Uterus (tissue), 4 donors: ENCODE data around the gene CEP164. TPM values are rescaled to one million over a fixed set of nuclear protein-coding genes. Genes with fewer than 3 reads are reported as not detected.

Source experiments
- DNase-seq, 2 donors: peaks; one replicate each; pipeline ENCODE4 v3.0.0-alpha.2; 2019 to 2020
- H3K27ac ChIP-seq, 2 donors: fragments of 200-600 bp; sonication (generic); 1 replicate in 1 of 2; 2 replicates in 1 of 2; pipeline ENCODE4 v1.5.1; 2016 to 2018
- H3K27me3 ChIP-seq, 2 donors: fragments of 200-600 bp; sonication (generic); one replicate each; pipeline ENCODE4 v1.5.1; 2018 to 2019; ENCODE audit warnings: control low read depth in 1 of 2
- H3K36me3 ChIP-seq, 2 donors: fragments of 200-600 bp; sonication (generic); one replicate each; pipeline ENCODE4 v1.5.1; 2019; ENCODE audit warnings: control low read depth in 1 of 2
- H3K4me1 ChIP-seq, 2 donors: fragments of 200-600 bp; sonication (generic); one replicate each; pipeline ENCODE4 v1.5.1; 2018 to 2019; ENCODE audit warnings: control low read depth in 1 of 2
- H3K4me3 ChIP-seq, 2 donors: fragments of 200-600 bp; sonication (generic); 1 replicate in 1 of 2; 2 replicates in 1 of 2; pipeline ENCODE4 v1.5.1; 2018 to 2019; ENCODE audit warnings: mild to moderate bottlenecking in 1 of 2
- H3K9me3 ChIP-seq, 2 donors: fragments of 200-600 bp; sonication (generic); one replicate each; pipeline ENCODE4 v1.5.1; 2019; ENCODE audit warnings: control low read depth in 1 of 2
- POLR2A ChIP-seq, 2 donors: fragments of 450-650 bp; IDR thresholded peaks; one replicate each; pipeline ENCODE4 v1.6.1; 2016; ENCODE audit warnings: antibody characterized with exemption in 2 of 2, mild to moderate bottlenecking in 1 of 2, moderate library complexity in 1 of 2
- intact Hi-C: fragments of 100-400 bp; cut with DNase I; formaldehyde crosslinking; loops from one replicate; pipeline ENCODE4 v1.15.1; 2023; ENCODE audit warnings: low total_unique reads
- total RNA-seq, 4 donors: library from RNA; depleted of rRNA in 3 of 4; stranded (reverse); fragments of >200 nt in 3 of 4; gene quantifications; one replicate each; pipeline versions ENCODE4 v1.1.0 to v1.2.4, GENCODE V29; 2014 to 2023
- TF ChIP-seq, protein P1 (sequence below), 4 experiments: fragments of 200-600 bp in 2 of 4; fragments of 450-650 bp in 2 of 4; sonication (generic) in 2 of 4; IDR thresholded peaks; one replicate each; pipeline ENCODE4 v1.5.1; 2016 to 2019; ENCODE audit warnings: antibody characterized with exemption in 4 of 4, mild to moderate bottlenecking in 2 of 4, moderate library complexity in 1 of 4
- donor health status: DM: yes; HTN: yes; CAD: no.

CEP164 gene
- total RNA-seq, 4 donors from 2014 or later, result 16.4 to 64.2 (median 46.1) TPM

DNA sequence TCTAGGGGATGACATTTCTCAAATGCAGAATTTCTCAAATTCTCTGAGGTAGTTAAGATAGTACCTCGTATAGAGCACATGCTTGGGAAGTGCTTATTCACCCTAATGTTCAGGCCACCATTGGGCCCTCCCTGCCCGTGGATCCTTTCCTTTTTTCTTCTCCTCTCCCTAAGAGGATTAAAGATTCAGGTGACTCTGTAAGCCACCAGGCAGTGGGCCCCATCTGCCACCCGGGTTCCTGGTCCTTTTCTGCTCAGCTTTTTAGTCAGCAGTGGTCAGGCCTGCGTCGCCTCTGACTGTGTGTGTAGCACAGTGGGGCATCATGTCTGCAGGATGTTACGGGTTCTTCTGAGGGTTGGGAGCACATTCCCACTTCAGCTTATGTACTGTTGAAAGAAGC lies 7.2 kb downstream of the CEP164 start:
- DNase-seq, result no peak
- H3K4me3 ChIP-seq, result no peak overlapping the region
- H3K4me1 ChIP-seq, result no peaks in the 10 kb centered on the region
- no peak overlapping the region for H3K27ac ChIP-seq
- intact Hi-C loops, result no loop called here
- no peaks in the 10 kb centered on the region for H3K9me3 ChIP-seq
- TF ChIP-seq POLR2A (IDR thresholded peaks at IDR 0.05), result no peak
- TF ChIP-seq, protein P1, sequence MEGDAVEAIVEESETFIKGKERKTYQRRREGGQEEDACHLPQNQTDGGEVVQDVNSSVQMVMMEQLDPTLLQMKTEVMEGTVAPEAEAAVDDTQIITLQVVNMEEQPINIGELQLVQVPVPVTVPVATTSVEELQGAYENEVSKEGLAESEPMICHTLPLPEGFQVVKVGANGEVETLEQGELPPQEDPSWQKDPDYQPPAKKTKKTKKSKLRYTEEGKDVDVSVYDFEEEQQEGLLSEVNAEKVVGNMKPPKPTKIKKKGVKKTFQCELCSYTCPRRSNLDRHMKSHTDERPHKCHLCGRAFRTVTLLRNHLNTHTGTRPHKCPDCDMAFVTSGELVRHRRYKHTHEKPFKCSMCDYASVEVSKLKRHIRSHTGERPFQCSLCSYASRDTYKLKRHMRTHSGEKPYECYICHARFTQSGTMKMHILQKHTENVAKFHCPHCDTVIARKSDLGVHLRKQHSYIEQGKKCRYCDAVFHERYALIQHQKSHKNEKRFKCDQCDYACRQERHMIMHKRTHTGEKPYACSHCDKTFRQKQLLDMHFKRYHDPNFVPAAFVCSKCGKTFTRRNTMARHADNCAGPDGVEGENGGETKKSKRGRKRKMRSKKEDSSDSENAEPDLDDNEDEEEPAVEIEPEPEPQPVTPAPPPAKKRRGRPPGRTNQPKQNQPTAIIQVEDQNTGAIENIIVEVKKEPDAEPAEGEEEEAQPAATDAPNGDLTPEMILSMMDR (IDR thresholded peaks at IDR 0.05), result no peak
- H3K27me3 ChIP-seq, result no peaks in the 10 kb centered on the region
- H3K36me3 ChIP-seq, result no peaks in the 10 kb centered on the region

DNA sequence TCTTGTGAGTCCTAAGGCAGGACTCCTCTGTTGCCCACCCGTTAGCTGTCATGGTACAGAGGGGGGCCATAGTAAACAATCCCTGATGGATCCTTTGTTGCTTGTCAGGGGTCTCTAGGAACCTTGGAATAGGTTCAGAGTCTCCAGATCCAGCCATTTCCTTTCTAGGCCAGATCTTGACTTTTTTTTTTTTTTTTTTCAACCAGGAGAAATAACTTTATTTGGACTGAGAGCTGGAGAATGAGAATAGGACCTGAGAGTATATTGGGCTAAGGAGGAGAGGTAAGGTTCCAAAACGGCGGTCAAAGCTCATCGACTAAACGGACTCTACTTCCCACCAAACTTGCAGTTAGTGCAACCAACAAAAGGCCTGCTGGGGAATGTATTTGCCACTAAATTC lies 7.7 kb downstream of the CEP164 start:
- Histone ChIP-seq H3K36me3 (no peaks in the 10 kb centered on the region), H3K27ac (no peak overlapping the region), H3K4me1 (no peaks in the 10 kb centered on the region), H3K4me3 (no peak overlapping the region), H3K9me3 (no peaks in the 10 kb centered on the region), H3K27me3 (no peaks in the 10 kb centered on the region)
- TF ChIP-seq POLR2A (IDR thresholded peaks at IDR 0.05), result no peak
- TF ChIP-seq, protein P1 (IDR thresholded peaks at IDR 0.05), result no peak
- DNase-seq, result no peak
- intact Hi-C loops, result no loop called here

GRCh38 chr11:117337076-117337475 lies 9.4 kb downstream of the CEP164 start:
- no peaks in the 10 kb centered on the region for H3K36me3 ChIP-seq
- no peak overlapping the region for H3K4me3 ChIP-seq
- no peak for DNase-seq
- no peaks in the 10 kb centered on the region for H3K9me3 ChIP-seq
- TF ChIP-seq POLR2A (IDR thresholded peaks at IDR 0.05), result no peak
- TF ChIP-seq, protein P1 (IDR thresholded peaks at IDR 0.05), result no peak
- intact Hi-C loops, result no loop called here
- H3K27me3 ChIP-seq, result no peaks in the 10 kb centered on the region
- no peak overlapping the region for H3K27ac ChIP-seq
- H3K4me1 ChIP-seq, result no peaks in the 10 kb centered on the region

DNA sequence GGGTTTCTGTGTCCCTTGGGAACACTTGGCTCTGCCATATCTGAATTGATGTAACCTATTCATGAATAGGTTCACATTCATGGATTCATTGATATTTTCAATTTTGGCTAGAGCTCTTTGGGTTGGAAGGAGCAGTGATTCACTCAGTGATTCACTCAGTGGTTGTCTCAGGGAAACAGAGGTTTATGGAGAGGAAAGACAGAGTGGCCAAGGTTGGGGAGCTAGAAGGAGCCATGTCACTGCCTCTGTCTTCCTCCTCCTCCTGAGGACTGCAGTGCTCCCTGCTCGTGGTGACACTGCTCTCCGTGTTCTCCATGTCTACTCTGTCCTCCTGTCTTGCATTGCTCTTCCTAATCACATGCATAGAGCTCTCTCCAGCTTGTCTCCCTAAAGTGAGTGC lies 17.4 kb downstream of the CEP164 start:
- Histone ChIP-seq H3K4me1 (no peaks in the 10 kb centered on the region), H3K27me3 (no peaks in the 10 kb centered on the region), H3K4me3 (no peak overlapping the region), H3K9me3 (no peaks in the 10 kb centered on the region), H3K36me3 (no peaks in the 10 kb centered on the region), H3K27ac (no peak overlapping the region)
- DNase-seq, result no peak
- TF ChIP-seq, protein P1 (IDR thresholded peaks at IDR 0.05), result no peak
- no peak for TF ChIP-seq POLR2A (IDR thresholded peaks at IDR 0.05)
- intact Hi-C loops, result no loop called here

GRCh38 chr11:117354550-117354949 lies 26.9 kb downstream of the CEP164 start:
- TF ChIP-seq POLR2A (IDR thresholded peaks at IDR 0.05), result no peak
- TF ChIP-seq, protein P1 (IDR thresholded peaks at IDR 0.05), result no peak
- Histone ChIP-seq H3K27ac (no peak overlapping the region), H3K27me3 (no peaks in the 10 kb centered on the region), H3K36me3 (no peaks in the 10 kb centered on the region), H3K4me1 (no peaks in the 10 kb centered on the region), H3K4me3 (no peak overlapping the region), H3K9me3 (no peaks in the 10 kb centered on the region)
- intact Hi-C loops, result no loop called here
- no peak for DNase-seq
